LNCAP (cell line): ENCODE measurements around the gene TTLL11.

Experiments used
- TF ChIP-seq, protein P1 (sequence below): fragments of 450-650 bp; IDR thresholded peaks from 2 replicates; pipeline ENCODE4 v1.5.1; 2017; ENCODE audit warnings: mild to moderate bottlenecking

The TTLL11 gene

GRCh38 chr9:122133984-122134535, 41.0 kb upstream of the TTLL11 start:
- TF ChIP-seq, protein P1, sequence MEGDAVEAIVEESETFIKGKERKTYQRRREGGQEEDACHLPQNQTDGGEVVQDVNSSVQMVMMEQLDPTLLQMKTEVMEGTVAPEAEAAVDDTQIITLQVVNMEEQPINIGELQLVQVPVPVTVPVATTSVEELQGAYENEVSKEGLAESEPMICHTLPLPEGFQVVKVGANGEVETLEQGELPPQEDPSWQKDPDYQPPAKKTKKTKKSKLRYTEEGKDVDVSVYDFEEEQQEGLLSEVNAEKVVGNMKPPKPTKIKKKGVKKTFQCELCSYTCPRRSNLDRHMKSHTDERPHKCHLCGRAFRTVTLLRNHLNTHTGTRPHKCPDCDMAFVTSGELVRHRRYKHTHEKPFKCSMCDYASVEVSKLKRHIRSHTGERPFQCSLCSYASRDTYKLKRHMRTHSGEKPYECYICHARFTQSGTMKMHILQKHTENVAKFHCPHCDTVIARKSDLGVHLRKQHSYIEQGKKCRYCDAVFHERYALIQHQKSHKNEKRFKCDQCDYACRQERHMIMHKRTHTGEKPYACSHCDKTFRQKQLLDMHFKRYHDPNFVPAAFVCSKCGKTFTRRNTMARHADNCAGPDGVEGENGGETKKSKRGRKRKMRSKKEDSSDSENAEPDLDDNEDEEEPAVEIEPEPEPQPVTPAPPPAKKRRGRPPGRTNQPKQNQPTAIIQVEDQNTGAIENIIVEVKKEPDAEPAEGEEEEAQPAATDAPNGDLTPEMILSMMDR = no peak

DNA sequence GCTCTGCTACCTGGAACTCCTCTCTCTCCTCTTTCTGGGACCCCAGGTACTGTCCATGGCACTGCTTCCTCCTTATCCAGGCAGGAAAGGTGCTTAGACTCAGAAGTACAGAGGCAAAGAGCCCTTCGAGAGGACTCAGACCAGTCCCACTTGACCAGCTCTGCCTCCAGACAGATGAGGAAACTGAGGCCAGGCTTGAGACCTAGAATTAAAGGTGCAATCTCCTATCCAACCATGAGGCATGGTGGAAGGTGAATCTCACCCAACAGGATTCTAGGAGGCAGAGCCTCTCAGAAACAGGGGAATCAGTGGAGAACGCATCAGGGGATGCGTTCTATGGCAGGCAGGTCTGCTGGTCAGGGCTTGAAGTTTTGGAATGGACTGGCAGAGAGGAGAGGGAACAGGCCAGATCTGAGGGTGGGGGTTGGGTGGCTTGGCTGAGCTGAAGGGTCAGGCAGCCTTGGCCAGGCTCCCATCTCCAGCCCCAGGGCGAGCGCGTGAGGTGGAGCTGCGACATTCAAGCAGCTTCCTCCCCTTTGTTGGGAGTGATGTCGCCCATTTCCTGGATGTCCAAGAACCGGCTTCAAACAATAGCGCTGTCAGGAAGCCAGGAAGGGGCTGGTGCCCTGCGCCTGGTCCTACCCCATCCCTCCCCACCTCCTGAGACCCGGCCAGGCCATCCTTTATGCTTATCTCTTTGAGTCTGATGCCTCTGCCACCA, 40.3 kb upstream of the TTLL11 start:
- TF ChIP-seq, protein P1 = no peak

- TF ChIP-seq, protein P1 = no peak
These were observed 39.4 kb upstream of the TTLL11 start for GRCh38 chr9:122132539-122132938.

DNA sequence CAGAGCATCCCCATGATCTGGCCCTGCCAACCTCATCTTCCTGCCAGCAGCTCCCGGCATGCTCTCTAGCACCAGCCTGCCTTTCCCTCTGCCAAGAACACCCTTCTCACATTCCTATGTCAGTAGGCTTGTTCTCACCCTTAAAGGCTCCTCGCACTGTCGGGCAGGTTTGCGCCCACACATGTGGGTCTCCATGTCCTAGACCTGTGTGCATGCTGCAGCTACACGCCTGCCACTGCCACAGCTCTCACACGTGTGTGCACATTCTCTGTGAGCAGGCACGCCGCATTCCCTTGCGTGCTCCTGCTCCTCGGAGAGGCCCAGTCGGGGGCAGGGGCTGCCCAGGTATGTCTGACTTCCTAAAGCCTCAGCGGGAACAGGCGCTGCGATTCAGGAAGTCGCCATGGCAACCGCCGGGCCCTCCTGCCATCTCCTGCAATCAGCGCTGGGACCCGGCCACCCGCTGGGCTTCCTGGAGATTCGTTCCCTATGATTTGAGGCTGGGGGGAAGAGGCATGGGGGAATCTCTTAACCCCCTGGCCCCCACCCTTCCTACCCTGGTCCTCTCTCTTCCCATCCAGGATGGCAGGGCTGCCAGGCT, 38.4 kb upstream of the TTLL11 start:
- TF ChIP-seq, protein P1 = no peak

GRCh38 chr9:122130837-122131236, 37.7 kb upstream of the TTLL11 start:
- TF ChIP-seq, protein P1 = no peak

GRCh38 chr9:122129969-122130368, 36.9 kb upstream of the TTLL11 start:
- TF ChIP-seq, protein P1 = no peak

DNA sequence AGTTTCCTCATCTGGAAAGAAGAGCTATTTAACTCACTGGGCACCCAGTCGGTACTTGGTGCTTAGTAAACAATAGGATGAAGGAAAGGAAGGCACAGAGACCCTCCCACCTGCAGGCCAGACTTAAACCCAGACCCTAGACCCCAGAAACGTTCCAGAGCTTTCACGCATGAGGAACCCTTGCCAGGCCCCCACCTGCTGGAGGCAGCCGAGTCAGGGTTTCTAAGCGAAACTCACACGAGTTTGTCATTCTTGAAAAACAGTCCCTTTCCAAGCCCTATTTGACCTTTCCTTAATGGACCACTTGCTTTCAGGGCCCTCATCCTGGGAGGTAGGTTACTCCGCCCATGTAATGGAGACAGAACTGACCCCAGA, 35.8 kb upstream of the TTLL11 start:
- TF ChIP-seq, protein P1 = no peak
